ENCODE data around the gene AFG1L.
"Not testable (repeated sequence)": the region's sequence is repeated elsewhere in the genome, so short reads cannot be mapped to it uniquely, and the experiment has no call there.

The AFG1L gene

GRCh38 chr6:108254433-108255410, 40.1 kb upstream of the AFG1L start:
- TF ChIP-seq, protein P1, sequence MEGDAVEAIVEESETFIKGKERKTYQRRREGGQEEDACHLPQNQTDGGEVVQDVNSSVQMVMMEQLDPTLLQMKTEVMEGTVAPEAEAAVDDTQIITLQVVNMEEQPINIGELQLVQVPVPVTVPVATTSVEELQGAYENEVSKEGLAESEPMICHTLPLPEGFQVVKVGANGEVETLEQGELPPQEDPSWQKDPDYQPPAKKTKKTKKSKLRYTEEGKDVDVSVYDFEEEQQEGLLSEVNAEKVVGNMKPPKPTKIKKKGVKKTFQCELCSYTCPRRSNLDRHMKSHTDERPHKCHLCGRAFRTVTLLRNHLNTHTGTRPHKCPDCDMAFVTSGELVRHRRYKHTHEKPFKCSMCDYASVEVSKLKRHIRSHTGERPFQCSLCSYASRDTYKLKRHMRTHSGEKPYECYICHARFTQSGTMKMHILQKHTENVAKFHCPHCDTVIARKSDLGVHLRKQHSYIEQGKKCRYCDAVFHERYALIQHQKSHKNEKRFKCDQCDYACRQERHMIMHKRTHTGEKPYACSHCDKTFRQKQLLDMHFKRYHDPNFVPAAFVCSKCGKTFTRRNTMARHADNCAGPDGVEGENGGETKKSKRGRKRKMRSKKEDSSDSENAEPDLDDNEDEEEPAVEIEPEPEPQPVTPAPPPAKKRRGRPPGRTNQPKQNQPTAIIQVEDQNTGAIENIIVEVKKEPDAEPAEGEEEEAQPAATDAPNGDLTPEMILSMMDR (IDR thresholded peaks at IDR 0.05; ENCODE audit: extremely low read depth, insufficient read depth, missing control alignments): no peak
- DNase-seq (ENCODE audit: low spot score): no peak
- in situ Hi-C loops (cut with MboI; ENCODE audit: low pct_unique_long_range_greater_than_20kb, low sequenced_read_pairs, unreplicated experiment): no loop called here

- peak; percentile 68 for DNase-seq (ENCODE audit: low spot score)
Observed at GRCh38 chr6:108260126-108260808, 34.6 kb upstream of the AFG1L start.

GRCh38 chr6:108260809-108261569, 33.9 kb upstream of the AFG1L start, which contains the start of gene SNX3:
SNX3 (minus strand) TSS chr6:108261040; CDS start chr6:108260921, 119 bp downstream.
- DNase-seq (ENCODE audit: low spot score): peak; percentile 97
- in situ Hi-C loops (cut with MboI; ENCODE audit: low pct_unique_long_range_greater_than_20kb, low sequenced_read_pairs, unreplicated experiment): no loop called here
- TF ChIP-seq, protein P1 (IDR thresholded peaks at IDR 0.05; ENCODE audit: extremely low read depth, insufficient read depth, missing control alignments): peak; percentile 32

More at GRCh38 chr6:108260126-108260808, 34.6 kb upstream of the AFG1L start:
- in situ Hi-C loops (cut with MboI; ENCODE audit: low pct_unique_long_range_greater_than_20kb, low sequenced_read_pairs, unreplicated experiment): no loop called here
- TF ChIP-seq, protein P1 (IDR thresholded peaks at IDR 0.05; ENCODE audit: extremely low read depth, insufficient read depth, missing control alignments): no peak

- in situ Hi-C loops (cut with MboI; ENCODE audit: low pct_unique_long_range_greater_than_20kb, low sequenced_read_pairs, unreplicated experiment): no loop called here
- DNase-seq (ENCODE audit: low spot score): no peak
- TF ChIP-seq, protein P1 (IDR thresholded peaks at IDR 0.05; ENCODE audit: extremely low read depth, insufficient read depth, missing control alignments): no peak
Observed at GRCh38 chr6:108263371-108263770, 31.5 kb upstream of the AFG1L start.

DNA sequence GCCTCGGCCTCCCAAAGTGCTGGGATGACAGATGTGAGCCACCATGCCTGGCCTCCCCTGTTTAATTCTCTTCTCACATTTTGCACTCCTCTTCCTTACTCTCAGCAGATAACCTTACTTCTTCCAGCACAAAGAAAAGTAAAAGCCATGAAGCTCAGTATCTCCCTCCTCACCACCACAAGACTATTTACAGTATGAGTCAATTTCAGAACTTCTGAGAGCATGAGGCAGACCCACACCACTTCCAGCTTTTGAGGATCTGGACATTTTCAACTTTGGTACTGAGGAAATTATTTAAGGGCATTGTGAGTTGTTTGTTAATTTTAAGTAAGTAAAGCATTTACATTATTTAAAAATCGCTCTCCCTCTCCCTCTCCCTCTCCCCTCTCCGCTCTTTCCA, 26.0 kb upstream of the AFG1L start:
- in situ Hi-C loops (cut with MboI; ENCODE audit: low pct_unique_long_range_greater_than_20kb, low sequenced_read_pairs, unreplicated experiment): no loop called here
- TF ChIP-seq, protein P1 (IDR thresholded peaks at IDR 0.05; ENCODE audit: extremely low read depth, insufficient read depth, missing control alignments): no peak
- DNase-seq (ENCODE audit: low spot score): no peak

DNA sequence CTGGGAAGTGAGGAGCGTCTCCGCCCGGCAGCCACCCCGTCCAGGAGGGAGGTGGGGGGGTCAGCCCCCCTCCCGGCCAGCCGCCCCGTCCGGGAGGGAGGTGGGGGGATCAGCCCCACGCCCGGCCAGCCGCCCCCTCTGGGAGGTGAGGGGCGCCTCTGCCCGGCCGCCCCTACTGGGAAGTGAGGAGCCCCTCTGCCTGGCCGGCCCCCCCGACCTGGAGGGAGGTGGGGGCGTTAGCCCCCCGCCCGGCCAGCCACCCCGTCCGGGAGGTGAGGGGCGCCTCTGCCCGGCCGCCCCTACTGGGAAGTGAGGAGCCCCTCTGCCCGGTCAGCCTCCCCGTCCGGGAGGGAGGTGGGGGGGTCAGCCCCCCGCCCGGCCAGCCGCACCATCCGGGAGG, 24.9 kb upstream of the AFG1L start:
- DNase-seq (ENCODE audit: low spot score); in situ Hi-C loops (cut with MboI; ENCODE audit: low pct_unique_long_range_greater_than_20kb, low sequenced_read_pairs, unreplicated experiment): not testable (repeated sequence)

Measured in GM13977 (cell line).